GM10266 (cell line): Measurements from ENCODE around the gene SPTBN2.

Source experiments
- DNase-seq: peaks from one replicate; pipeline ENCODE4 v3.0.0; 2012; ENCODE audit errors: extremely low spot score
- TF ChIP-seq, protein P1 (sequence below): IDR thresholded peaks from 2 replicates; pipeline ENCODE4 v1.5.1; 2012; ENCODE audit warnings: mild to moderate bottlenecking, low read depth; ENCODE audit not compliant: control insufficient read depth, insufficient read depth; ENCODE audit errors: missing control alignments

Gene SPTBN2

DNA sequence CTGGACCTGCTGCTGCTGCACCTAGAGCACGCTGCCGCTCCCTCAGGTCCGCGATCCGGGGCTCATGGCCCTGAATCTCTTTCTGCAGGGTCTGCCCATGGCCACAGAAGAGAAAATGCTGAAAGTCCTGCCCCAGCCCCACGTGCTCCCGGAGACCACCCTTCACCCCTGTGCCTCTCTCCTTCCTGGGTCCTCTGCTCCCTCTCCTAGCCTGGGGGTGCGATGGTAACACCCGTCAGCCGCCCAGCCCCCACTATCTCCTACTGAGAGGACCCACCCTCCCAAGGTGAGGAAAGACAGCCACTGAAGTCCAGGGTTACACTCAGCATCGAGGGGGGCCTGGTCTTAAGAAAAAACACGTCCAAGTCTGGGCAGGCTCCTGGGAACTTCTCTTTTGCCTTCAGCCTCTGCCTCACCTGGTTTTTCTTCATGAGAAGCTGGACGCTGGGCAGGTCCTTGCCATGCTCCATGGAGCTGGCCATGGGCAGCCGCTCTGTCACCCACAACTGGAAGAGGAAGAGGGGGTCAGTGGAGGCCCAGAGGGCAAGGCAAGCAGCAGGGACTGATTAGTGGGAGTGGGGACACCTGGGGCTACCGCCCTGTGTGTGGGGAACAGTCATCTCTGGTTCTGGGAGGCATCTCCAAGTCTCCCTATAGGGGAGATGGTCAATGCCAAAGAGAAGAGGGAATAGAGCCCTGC lies 35.5 kb downstream of the SPTBN2 start:
- TF ChIP-seq, protein P1, sequence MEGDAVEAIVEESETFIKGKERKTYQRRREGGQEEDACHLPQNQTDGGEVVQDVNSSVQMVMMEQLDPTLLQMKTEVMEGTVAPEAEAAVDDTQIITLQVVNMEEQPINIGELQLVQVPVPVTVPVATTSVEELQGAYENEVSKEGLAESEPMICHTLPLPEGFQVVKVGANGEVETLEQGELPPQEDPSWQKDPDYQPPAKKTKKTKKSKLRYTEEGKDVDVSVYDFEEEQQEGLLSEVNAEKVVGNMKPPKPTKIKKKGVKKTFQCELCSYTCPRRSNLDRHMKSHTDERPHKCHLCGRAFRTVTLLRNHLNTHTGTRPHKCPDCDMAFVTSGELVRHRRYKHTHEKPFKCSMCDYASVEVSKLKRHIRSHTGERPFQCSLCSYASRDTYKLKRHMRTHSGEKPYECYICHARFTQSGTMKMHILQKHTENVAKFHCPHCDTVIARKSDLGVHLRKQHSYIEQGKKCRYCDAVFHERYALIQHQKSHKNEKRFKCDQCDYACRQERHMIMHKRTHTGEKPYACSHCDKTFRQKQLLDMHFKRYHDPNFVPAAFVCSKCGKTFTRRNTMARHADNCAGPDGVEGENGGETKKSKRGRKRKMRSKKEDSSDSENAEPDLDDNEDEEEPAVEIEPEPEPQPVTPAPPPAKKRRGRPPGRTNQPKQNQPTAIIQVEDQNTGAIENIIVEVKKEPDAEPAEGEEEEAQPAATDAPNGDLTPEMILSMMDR, result no peak
- DNase-seq, result no peak

DNA sequence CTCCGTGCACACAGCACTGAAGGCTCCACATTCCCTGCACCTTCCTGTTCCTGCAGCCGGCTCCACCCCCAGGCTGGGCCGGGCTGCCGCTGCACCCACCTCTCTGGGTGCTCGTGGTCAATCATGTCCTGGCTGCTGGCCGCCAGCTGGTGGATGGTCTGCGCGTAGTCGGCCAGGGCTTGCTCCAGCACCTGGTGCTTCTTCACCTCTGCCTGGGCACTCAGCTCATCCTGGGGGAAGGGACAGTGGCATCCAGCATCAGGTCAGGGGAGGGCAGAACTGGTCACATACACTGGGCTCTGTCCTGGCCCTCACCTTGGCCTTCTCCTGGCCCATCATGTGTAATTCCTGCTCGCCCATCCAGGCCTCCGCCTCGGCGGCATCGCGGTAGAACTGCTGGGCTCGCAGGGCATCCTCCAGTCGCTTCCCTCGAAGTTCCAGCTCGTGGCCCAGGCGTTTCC lies 36.1 kb downstream of the SPTBN2 start:
- no peak for DNase-seq
- TF ChIP-seq, protein P1, result no peak

DNA sequence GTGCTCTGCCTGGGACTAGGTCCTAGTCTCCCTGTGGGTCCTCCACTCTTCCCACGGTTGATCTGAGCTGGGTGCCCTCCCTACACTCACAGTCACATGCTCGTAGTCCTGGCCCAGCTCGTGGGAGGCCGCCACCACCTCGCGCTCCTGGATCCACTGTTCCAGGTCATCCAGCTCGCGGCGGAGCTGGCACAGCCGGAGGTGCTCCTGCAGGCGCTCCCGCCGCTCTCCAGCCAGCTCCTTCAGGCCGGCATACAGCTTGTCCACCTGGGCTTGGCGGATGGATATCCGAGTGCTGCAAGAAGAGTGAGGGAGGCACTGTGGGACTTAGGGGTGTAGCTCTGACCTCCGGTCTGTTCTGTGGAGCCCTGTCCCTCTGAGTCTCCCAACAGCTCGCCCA lies 36.6 kb downstream of the SPTBN2 start:
- TF ChIP-seq, protein P1, result no peak
- no peak for DNase-seq

DNA sequence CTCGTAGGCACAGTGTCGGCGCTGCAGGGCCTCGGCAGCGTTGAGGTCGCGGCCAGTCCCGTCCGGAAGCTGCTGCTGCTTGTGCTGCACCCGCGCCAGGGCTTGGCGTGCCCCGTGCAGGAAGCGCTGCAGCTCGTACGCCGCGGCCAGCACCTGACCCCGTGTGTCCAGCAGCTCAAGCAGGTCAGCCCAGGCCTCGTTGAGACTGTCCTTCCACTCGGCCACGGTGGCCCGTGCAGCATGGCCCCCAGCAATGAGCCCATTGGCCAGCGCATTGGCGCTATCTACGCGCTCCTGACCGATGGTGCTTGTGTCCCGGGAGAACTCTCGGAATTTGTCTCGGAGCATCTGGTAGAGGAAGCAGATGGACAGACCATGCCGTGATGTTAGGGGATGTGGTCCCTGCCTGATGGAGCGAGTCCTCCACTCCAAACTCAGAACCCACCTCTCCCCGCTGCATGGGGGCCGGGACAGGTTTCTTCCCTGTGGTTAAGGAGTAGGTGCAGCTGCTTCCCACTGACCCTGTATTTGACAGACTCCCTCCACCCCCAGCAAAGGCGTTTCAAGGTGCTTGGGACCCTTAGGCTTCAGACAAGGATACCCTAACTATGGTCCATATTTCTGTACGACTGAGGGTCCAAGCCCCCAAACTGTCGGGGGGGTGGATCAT lies 37.6 kb downstream of the SPTBN2 start:
- TF ChIP-seq, protein P1, result no peak
- DNase-seq, result no peak

DNA sequence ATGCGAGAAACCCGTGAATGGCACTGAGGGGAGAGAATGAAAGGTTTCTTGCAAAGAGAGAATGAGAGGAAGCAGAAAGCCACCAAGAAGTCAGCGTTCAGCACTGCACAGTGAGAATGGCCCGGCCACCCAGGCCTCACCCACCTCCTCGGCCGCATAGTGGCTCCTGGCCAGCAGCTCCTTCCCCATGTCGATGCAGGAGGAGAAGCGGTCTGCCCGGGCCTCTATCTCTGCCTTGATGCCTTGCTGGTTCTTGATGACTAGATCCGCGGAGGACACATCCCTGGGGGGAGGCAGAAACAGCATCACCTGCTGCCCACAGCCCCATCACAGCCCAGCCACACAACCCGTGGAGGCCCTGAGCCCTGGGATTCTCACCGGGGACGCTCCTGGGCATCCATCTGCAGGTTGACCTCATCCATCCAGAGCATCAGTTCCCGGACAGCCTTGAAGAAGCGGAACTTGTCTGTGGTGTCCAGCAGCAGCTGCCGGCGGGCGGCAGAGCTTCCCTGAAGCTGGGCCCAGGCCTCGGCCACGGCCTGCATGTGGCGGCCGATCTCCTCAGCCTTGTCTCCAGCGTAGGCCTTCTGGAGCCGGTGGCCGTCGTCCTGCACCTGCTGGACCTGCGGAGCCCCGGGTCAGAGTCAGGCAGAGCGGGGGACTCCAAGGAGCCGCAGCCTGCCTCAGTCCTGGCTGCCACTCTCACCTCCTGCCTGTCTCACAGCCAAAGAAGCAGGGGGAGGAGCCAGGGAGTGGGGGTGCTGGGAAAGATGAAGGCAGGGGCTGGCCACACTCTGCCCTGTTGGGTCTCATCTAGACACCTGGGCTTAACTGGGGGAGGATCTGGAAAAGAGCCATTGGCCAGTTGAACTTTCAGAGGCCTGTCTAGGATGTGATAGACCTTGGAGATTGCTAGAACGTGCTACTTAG lies 39.1 kb downstream of the SPTBN2 start:
- DNase-seq, result peak; percentile 12
- TF ChIP-seq, protein P1, result no peak

DNA sequence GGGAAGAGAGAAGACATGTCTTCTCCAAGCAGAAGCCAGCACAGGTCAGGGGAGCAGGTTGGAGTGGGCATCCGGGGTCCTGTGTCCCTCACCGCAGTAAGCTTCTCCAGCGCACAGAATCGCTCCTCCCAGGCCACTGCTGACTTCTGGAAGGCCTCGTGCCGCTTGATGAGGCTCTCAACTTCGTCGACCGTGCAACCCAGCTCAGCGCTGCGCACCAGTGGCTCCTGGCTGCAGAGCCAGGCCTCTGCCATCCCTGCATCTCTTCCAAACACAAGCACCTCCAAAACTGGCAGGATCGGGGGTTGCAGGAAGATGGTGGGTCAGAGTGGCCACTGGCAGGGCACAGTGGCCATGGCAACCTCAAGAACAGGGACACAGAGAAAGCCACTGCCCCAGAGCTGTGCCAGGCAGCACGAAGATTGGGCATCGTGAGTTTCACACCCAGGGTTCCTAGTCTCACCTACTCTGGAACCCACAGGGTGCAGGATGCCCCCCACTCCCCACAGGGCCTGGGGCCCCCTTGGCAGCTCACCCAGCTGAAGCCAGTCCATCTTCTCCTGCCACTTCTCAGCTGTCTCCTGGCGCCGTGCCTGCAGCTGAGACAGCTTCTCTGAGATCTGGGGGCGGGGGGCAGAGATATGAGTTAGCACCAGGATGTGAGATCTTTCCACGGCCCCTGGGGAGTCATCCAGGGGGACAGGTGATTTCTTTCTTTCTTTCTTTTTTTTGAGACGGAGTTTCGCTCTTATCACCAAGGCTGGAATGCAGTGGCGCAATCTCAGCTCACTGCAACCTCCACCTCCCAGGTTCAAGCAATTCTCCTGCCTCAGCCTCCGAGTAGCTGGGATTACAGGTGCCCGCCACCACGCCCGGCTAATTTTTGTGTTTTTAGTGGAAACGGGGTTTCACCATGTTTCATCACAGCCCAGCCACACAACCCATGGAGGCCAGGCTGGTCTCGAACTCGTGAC lies 40.2 kb downstream of the SPTBN2 start:
- TF ChIP-seq, protein P1, result no peak
- peak; percentile 5 for DNase-seq
